Muscle of leg (tissue), 16 donors: ENCODE measurements around the gene TCP11L2. TPM values are rescaled to one million over a fixed set of nuclear protein-coding genes. Genes with fewer than 3 reads are reported as not detected.
A peak's percentile ranks its signal among the peaks of the same experiment; 100 is the strongest.

Experiments
- DNase-seq: peaks from one replicate; pipeline ENCODE4 v3.0.0; 2013
- H3K27ac ChIP-seq: one replicate; pipeline ENCODE4 v1.5.1; 2013; ENCODE audit warnings: mild to moderate bottlenecking, low read length, control low read depth
- H3K27me3 ChIP-seq: one replicate; pipeline ENCODE4 v1.6.1; 2013; ENCODE audit warnings: low read length; ENCODE audit not compliant: control insufficient read depth, insufficient read depth
- H3K36me3 ChIP-seq: one replicate; pipeline ENCODE4 v1.6.1; 2013; ENCODE audit warnings: low read length; ENCODE audit not compliant: control insufficient read depth, insufficient read depth
- H3K4me1 ChIP-seq: one replicate; pipeline ENCODE4 v1.6.1; 2013; ENCODE audit warnings: low read length; ENCODE audit not compliant: control insufficient read depth, insufficient read depth
- H3K4me3 ChIP-seq: one replicate; pipeline ENCODE4 v1.5.1; 2013; ENCODE audit warnings: low read length, control low read depth
- H3K9me3 ChIP-seq: replicated peaks from 2 replicates; pipeline ENCODE4 v1.6.1; 2013; ENCODE audit warnings: low read depth, low read length; ENCODE audit not compliant: control insufficient read depth
- WGBS: methylation state at CpG from one replicate; pipeline ENCODE4 v1.1.5; 2013; ENCODE audit warnings: missing lambda C conversion rate; ENCODE audit not compliant: insufficient coverage; 5-methylcytosine and 5-hydroxymethylcytosine counted together
- long read RNA-seq, 11 donors: transcript quantifications; one replicate each; lab custom pipeline, GENCODE V29; 2026
- polyA plus RNA-seq, 8 donors: library from polyadenylated mRNA; unstranded; fragments of 120-200 nt; gene quantifications; one replicate each; pipeline versions ENCODE4 v1.2.1 to v1.2.3, GENCODE V29; 2013; ENCODE audit warnings: inconsistent platforms in 1 of 8, low replicate concordance in 1 of 8; ENCODE audit not compliant: insufficient read length in 8 of 8, insufficient read depth in 1 of 8
- total RNA-seq: library from RNA; stranded (reverse); fragments of 120-200 nt; gene quantifications from one replicate; pipeline ENCODE4 v1.2.4, GENCODE V29; 2013

TCP11L2 gene
- total RNA-seq: 17.1 TPM
- polyA plus RNA-seq: 10 to 100 TPM in 2 of 8 donors, 1 to 10 TPM in 6; 6.7 to 10.7 (median 8.3) TPM
- long read RNA-seq, donor 1, partial matches to known transcripts: 0 of 2 reads
- long read RNA-seq, donor 1, other reads (novel, unspliced or antisense): 0 of 2 reads
- long read RNA-seq, donor 2: 0 reads
- long read RNA-seq, donor 3: 0 reads
- long read RNA-seq, donor 4, partial matches to known transcripts: 0 of 1 reads
- long read RNA-seq, donor 4, other reads (novel, unspliced or antisense): 0 of 1 reads
- long read RNA-seq, donor 5, partial matches to known transcripts: 0 of 2 reads
- long read RNA-seq, donor 5, other reads (novel, unspliced or antisense): 0 of 2 reads
- long read RNA-seq, donor 6, partial matches to known transcripts: 9 of 11 reads
- long read RNA-seq, donor 6, other reads (novel, unspliced or antisense): 0 of 11 reads
- long read RNA-seq, donor 7, partial matches to known transcripts: 0 of 1 reads
- long read RNA-seq, donor 7, other reads (novel, unspliced or antisense): 0 of 1 reads
- long read RNA-seq, donor 8, partial matches to known transcripts: 0 of 1 reads
- long read RNA-seq, donor 8, other reads (novel, unspliced or antisense): 0 of 1 reads
- long read RNA-seq, donor 9, partial matches to known transcripts: 0 of 1 reads
- long read RNA-seq, donor 9, other reads (novel, unspliced or antisense): 0 of 1 reads
- long read RNA-seq, donor 10, partial matches to known transcripts: 0 of 3 reads
- long read RNA-seq, donor 10, other reads (novel, unspliced or antisense): 0 of 3 reads
- long read RNA-seq, donor 11, partial matches to known transcripts: 6 of 6 reads
- long read RNA-seq, donor 11, other reads (novel, unspliced or antisense): 0 of 6 reads

DNA sequence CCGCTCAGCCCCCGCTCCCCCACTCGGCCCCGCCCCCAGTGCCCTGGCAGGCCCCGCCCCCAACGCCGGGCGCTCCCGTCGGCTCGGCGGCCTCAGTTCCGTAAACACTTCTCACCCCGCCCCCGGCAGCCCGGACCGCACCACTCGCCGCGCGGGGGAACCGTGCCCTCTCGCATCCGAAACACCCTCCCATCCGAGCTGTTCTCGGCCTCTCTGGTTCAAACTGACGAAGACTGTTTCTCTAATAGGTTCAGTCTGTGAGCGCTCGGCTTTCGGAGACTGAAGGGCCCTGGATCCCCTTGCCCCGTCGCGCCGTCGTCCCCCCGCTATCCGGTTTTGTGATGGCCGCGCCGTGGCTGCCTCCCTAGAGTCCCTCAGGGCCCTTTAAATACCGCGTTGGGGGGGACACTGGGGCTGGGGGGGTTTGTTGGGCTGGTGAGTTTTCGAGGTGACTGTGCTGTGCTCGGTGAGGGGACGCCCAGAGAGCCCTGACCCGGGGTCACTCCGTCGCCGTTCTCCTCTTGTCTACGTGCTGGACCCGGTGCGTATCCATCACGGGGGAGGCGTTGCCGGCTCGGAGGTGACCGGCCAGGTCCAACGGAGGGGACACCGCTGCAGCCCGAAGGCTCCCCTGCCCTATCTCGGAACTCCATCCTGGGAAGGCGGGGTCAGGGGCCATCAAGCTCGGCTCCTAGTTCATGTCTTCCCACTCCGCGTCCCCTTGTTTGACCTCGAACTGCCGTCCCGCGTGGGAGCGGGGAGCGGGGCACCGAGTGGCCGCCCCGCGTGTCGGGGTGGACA, at the start of gene TCP11L2:
TCP11L2 (plus strand) TSS at position 333 of the 801 bp plus-strand sequence. CDS start 8,343 bp downstream, outside the sequence.
- Histone ChIP-seq H3K4me1 (peaks cover 20% of the 10 kb centered on the region), H3K4me3 (peak within 1 kb of the TSS; percentile 85), H3K27me3 (no peaks in the 10 kb centered on the region), H3K9me3 (no peaks in the 10 kb centered on the region), H3K27ac (peak within 1 kb of the TSS; percentile 94), H3K36me3 (no peaks in the 10 kb centered on the region)
- peak; percentile 92 for DNase-seq
- under 1% methylated on average over 68 of the region's 76 CpGs for WGBS

DNA sequence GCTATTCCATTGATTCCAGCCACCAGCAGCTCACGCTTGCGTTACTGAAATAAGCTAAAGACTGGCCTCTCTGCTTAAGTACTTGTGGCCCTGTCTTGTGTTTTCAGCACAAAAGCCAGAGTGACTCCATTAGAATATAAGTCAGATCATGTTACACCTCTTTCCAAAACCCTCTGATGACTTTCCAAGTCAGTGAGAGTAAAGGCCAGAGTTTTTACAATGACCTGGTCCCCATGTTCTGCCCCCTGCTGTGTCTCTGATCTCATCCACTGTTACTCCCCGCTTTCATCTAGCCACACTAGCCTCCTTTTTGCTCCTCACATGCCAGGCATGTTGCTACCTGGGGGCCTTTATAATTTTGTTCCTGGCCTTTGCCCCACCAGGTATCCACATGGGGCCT, 47.8 kb upstream of the TCP11L2 start:
- H3K27me3 ChIP-seq: no peaks in the 10 kb centered on the region
- H3K36me3 ChIP-seq: no peaks in the 10 kb centered on the region
- 45% methylated on average over 3 of the region's 3 CpGs for WGBS
- H3K4me3 ChIP-seq: no peak overlapping the region
- peaks cover 10% of the 10 kb centered on the region for H3K4me1 ChIP-seq
- DNase-seq: no peak
- H3K27ac ChIP-seq: no peak overlapping the region
- no peaks in the 10 kb centered on the region for H3K9me3 ChIP-seq

DNA sequence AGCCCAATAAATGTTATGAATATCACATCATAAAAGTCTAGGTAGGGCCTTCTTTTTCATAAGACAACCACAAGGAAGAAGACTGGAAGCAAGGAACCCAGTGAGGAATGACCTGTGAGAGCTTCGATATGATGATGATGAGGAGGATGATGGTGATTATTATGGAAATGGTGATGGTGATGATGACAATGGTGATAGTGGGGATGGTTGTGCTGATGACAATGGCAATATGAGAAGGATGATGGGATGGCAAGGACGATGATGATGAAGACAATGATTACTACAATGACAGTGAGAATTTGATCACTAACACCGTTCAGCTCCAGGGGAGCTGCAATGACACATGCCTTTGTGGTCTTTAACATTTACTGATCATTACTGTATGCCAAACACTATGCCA, 47.0 kb upstream of the TCP11L2 start:
- 95% methylated on average over 3 of the region's 3 CpGs for WGBS
- no peak overlapping the region for H3K27ac ChIP-seq
- H3K27me3 ChIP-seq: no peaks in the 10 kb centered on the region
- no peak overlapping the region for H3K4me3 ChIP-seq
- H3K9me3 ChIP-seq: no peaks in the 10 kb centered on the region
- peaks cover 6% of the 10 kb centered on the region for H3K4me1 ChIP-seq
- H3K36me3 ChIP-seq: no peaks in the 10 kb centered on the region
- DNase-seq: no peak

DNA sequence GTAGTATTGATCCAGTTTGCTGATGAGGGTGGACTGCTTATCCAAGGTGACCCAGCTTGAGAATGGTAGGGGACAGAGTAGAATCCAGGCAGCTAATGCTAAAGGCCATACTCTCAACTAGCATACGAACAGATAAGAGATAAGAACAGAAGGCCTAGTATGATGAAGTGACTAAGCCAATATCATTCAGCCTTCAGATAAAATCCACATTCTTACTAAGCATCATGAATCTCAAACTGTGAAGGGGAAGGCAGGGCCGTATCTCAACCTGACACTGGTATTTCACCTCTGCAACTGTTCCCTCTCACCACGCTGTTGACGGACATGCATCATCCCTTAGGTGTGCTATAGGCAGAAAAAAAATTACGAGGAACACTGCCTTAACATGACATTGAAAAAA, 46.6 kb upstream of the TCP11L2 start:
- no peaks in the 10 kb centered on the region for H3K9me3 ChIP-seq
- no peaks in the 10 kb centered on the region for H3K36me3 ChIP-seq
- DNase-seq: no peak
- H3K4me1 ChIP-seq: peaks cover 6% of the 10 kb centered on the region
- no peaks in the 10 kb centered on the region for H3K27me3 ChIP-seq
- 92% methylated on average over 4 of the region's 5 CpGs for WGBS
- H3K27ac ChIP-seq: no peak overlapping the region
- H3K4me3 ChIP-seq: no peak overlapping the region

DNA sequence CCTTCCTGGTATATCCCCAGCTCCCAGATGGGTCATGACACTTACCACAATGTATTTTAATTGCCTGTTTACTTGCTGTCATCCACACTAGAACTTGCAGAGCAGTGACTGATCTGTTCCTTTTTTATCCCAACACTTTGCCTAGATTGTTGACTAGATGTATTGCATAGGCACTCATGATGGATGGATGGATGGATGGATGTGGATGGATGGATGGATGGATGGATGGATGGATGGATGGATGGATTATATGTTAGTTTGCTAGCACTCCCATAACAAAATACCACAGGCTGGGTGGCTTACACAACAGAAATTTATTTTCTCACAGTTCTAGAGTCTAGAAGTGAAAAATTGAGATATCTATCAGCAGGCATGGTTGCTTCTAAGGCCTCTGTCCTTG, 46.0 kb upstream of the TCP11L2 start:
- no peak overlapping the region for H3K27ac ChIP-seq
- H3K9me3 ChIP-seq: no peaks in the 10 kb centered on the region
- peaks cover 5% of the 10 kb centered on the region for H3K4me1 ChIP-seq
- H3K4me3 ChIP-seq: no peak overlapping the region
- no peaks in the 10 kb centered on the region for H3K27me3 ChIP-seq
- DNase-seq: no peak
- no peaks in the 10 kb centered on the region for H3K36me3 ChIP-seq

DNA sequence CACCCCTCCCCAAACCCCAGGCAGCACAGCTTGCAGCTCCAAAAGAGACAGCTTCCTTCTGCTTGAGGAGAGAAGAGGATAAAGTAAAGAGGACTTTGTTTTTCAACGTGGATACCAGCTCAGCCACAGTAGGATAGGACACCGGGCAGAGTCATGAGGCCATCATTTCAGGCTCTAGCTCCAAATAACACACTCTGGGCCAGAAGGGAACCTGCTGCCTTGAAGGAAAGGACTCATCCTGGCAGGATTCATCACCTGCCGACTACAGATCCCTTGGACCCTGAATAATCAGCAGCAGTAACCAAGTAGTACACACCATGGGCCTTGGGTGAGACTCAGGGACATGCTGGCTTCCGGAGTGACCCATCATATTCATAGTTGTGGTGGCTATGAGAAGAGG, 44.3 kb upstream of the TCP11L2 start:
- Histone ChIP-seq H3K4me3 (no peak overlapping the region), H3K27me3 (no peaks in the 10 kb centered on the region), H3K36me3 (no peaks in the 10 kb centered on the region), H3K27ac (no peak overlapping the region), H3K9me3 (no peaks in the 10 kb centered on the region), H3K4me1 (peaks cover 2% of the 10 kb centered on the region)
- DNase-seq: no peak
- WGBS: 80% methylated on average over 1 of the region's 4 CpGs

DNA sequence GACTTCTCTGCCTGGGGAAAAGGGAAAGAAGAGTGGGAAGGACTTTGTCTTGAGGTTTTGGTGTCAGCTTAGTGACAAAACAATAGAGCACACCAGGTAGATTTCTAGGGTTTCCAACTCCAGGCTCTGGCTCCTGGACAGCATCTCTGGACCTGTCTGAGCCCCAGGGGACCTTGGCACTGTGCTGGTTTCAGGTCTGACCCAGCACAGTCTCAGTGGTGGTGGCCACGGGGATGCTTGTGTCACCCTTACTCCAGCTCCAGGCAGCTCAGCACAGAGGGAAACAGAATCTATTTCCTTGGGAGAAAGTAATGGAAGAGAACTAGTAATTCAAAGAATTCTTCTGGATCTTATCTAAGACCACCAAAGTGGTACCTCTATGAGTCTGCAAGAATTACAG, 43.6 kb upstream of the TCP11L2 start:
- no peak for DNase-seq
- no peaks in the 10 kb centered on the region for H3K27me3 ChIP-seq
- WGBS: no CpG with 5 or more reads among the region's 1 CpG
- no peaks in the 10 kb centered on the region for H3K9me3 ChIP-seq
- H3K27ac ChIP-seq: no peak overlapping the region
- no peak overlapping the region for H3K4me3 ChIP-seq
- H3K36me3 ChIP-seq: no peaks in the 10 kb centered on the region
- peaks cover 1% of the 10 kb centered on the region for H3K4me1 ChIP-seq

DNA sequence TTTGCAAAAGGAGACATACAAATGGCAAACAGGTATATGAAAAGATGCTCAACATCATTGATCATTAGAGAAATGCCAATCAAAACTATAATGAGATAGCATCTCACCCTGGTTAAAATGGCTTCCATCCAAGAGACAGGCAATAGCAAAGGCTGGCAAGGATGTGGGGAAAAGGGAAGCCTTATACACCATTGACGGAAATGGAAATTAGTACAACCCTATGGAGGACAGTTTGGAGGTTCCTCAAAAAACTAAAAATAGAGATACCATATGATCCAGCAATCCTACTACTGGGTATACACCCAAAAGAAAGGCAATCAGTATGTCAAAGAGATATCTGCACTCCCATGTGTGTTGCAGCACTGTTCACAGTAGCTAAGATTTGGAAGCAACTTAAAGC, 37.4 kb upstream of the TCP11L2 start:
- H3K27ac ChIP-seq: no peak overlapping the region
- H3K36me3 ChIP-seq: no peaks in the 10 kb centered on the region
- H3K4me1 ChIP-seq: no peaks in the 10 kb centered on the region
- H3K4me3 ChIP-seq: no peak overlapping the region
- no peak for DNase-seq
- no CpG with 5 or more reads among the region's 1 CpG for WGBS
- H3K27me3 ChIP-seq: no peaks in the 10 kb centered on the region
- no peaks in the 10 kb centered on the region for H3K9me3 ChIP-seq

DNA sequence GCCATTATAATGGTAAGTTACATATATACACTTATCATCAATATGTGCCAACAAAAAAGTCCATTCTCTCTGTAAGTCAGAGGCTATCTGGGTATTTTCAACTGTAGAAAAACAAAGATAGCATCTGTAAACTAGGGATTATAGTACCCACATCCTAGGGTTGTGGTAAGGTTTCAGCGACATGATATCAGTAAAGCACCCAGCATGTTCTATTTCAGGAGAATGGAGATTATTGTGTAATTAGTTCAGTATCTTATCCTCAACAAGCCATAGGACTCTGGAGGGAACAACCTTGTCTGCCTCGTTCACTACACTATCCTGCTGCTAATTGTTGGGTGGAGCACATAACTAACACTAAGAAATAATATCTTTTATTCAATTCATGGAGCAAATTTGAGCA, 35.0 kb upstream of the TCP11L2 start:
- WGBS: no CpG with 5 or more reads among the region's 2 CpGs

More for the DNA sequence above, 35.0 kb upstream of the TCP11L2 start:
- Histone ChIP-seq H3K27ac (no peak overlapping the region), H3K36me3 (no peaks in the 10 kb centered on the region), H3K9me3 (no peaks in the 10 kb centered on the region), H3K4me3 (no peak overlapping the region), H3K27me3 (no peaks in the 10 kb centered on the region), H3K4me1 (no peaks in the 10 kb centered on the region)
- no peak for DNase-seq
